PFSK-1 (cell line): ENCODE measurements around the gene TNNI3K.

Experiments
- FOXP2 ChIP-seq: optimal IDR thresholded peaks from 2 replicates; pipeline ENCODE3; 2011; ENCODE audit warnings: borderline replicate concordance, control low read depth, inconsistent platforms; ENCODE audit not compliant: insufficient read depth; ENCODE audit errors: extremely low read length, extremely low read depth
- POLR2AphosphoS5 ChIP-seq: IDR thresholded peaks from 2 replicates; pipeline ENCODE4 v1.6.1; 2012; ENCODE audit warnings: low read depth, mild to moderate bottlenecking, control low read depth, low read length, moderate library complexity
- SIN3A ChIP-seq: IDR thresholded peaks from 2 replicates; pipeline ENCODE4 v1.6.1; 2012; ENCODE audit warnings: mild to moderate bottlenecking, low read length, moderate library complexity, borderline replicate concordance; ENCODE audit not compliant: insufficient read depth
- TAF1 ChIP-seq: IDR thresholded peaks from 2 replicates; pipeline ENCODE4 v1.6.1; 2012; ENCODE audit warnings: low read length, control low read depth, borderline replicate concordance; ENCODE audit not compliant: insufficient read depth
- TF ChIP-seq, protein P1 (sequence below), 2 experiments: IDR thresholded peaks; 2 replicates each; pipeline versions ENCODE4 v1.6.1 to v1.8.0; 2011 to 2012; ENCODE audit warnings: low read depth in 2 of 2, low read length in 2 of 2, control low read depth in 1 of 2, inconsistent platforms in 1 of 2, mild to moderate bottlenecking in 1 of 2, moderate library complexity in 1 of 2; ENCODE audit not compliant: insufficient read depth in 1 of 2

DNA sequence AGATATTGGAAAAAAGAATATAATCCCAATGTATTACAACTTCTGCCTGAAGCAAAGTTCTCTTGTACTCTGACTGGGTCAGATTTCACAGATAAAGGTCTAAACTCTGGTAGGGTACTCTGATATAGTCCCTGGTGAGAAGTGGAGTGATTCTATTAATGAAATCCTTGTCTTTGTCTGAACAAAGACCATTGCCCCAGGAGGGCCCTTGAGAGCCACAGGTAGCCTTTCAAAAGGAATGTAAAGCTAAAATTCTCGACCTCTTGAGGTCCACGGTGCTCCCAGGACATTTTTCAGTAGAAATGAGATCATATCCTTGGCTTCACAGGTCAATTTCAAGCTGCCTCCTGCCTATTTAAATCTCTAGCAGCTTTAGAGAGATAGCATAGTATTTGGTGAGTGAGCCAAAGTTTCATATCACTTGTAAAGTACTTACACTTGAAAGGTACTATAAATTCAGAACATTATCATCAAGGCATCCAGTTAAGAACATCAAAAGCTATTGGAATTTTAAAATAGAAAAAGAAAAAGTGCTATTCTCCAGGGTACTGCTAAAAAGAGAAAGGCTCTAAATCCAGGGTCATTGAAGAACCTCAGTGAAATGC, 10.1 kb downstream of the TNNI3K start:
- TF ChIP-seq POLR2AphosphoS5 (no peak), TAF1 (no peak), SIN3A (no peak), FOXP2 (no peak)
- TF ChIP-seq, protein P1, sequence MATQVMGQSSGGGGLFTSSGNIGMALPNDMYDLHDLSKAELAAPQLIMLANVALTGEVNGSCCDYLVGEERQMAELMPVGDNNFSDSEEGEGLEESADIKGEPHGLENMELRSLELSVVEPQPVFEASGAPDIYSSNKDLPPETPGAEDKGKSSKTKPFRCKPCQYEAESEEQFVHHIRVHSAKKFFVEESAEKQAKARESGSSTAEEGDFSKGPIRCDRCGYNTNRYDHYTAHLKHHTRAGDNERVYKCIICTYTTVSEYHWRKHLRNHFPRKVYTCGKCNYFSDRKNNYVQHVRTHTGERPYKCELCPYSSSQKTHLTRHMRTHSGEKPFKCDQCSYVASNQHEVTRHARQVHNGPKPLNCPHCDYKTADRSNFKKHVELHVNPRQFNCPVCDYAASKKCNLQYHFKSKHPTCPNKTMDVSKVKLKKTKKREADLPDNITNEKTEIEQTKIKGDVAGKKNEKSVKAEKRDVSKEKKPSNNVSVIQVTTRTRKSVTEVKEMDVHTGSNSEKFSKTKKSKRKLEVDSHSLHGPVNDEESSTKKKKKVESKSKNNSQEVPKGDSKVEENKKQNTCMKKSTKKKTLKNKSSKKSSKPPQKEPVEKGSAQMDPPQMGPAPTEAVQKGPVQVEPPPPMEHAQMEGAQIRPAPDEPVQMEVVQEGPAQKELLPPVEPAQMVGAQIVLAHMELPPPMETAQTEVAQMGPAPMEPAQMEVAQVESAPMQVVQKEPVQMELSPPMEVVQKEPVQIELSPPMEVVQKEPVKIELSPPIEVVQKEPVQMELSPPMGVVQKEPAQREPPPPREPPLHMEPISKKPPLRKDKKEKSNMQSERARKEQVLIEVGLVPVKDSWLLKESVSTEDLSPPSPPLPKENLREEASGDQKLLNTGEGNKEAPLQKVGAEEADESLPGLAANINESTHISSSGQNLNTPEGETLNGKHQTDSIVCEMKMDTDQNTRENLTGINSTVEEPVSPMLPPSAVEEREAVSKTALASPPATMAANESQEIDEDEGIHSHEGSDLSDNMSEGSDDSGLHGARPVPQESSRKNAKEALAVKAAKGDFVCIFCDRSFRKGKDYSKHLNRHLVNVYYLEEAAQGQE (IDR thresholded peaks at IDR 0.05; ENCODE audit: insufficient read depth in 1 of 2, low read depth in 2 of 2, low read length in 2 of 2) = no peak
